OCI-LY7 (cell line): ENCODE data around the gene AHSG. TPM values are rescaled to one million over a fixed set of nuclear protein-coding genes. Genes with fewer than 3 reads are reported as not detected.

Experiments used
- BruUV-seq: library from RNA; stranded (reverse); fragments of 400-500 nt; replicated peaks from 2 replicates; lab custom pipeline; 2021; lab: Mats Ljungman, UMichigan
- CTCF ChIA-PET: fragments of 300-600 bp; sonication (Branson Sonifier 250); formaldehyde crosslinking; loops from one replicate; lab custom pipeline; 2022; ENCODE audit warnings: antibody characterized with exemption; ENCODE audit not compliant: unreplicated experiment; lab: Charles Lee
- POLR2A ChIA-PET: fragments of 300-600 bp; sonication (Branson Sonifier 250); formaldehyde crosslinking; loops from one replicate; lab custom pipeline; 2022; ENCODE audit warnings: antibody characterized with exemption; lab: Charles Lee
- DNase-seq: peaks from one replicate; pipeline ENCODE4 v3.0.0-alpha.2; 2015; ENCODE audit warnings: low spot score
- H2AFZ ChIP-seq: fragments of 200-600 bp; sonication (generic), shearing (Covaris generic); 2 replicates; pipeline ENCODE4 v1.6.1; 2014; ENCODE audit warnings: mild to moderate bottlenecking, antibody characterized with exemption, low read length, moderate library complexity
- H3K27ac ChIP-seq: fragments of 200-600 bp; sonication (generic); 2 replicates; pipeline ENCODE4 v1.5.1; 2014; ENCODE audit warnings: mixed run types, low read depth, mild to moderate bottlenecking, moderate library complexity, low read length, inconsistent platforms; ENCODE audit not compliant: poor library complexity, severe bottlenecking
- H3K36me3 ChIP-seq: fragments of 200-600 bp; sonication (generic); 2 replicates; pipeline ENCODE4 v1.6.1; 2014; ENCODE audit warnings: mild to moderate bottlenecking, antibody characterized with exemption, low read length, moderate library complexity, mixed read lengths; ENCODE audit not compliant: insufficient read depth
- H3K4me1 ChIP-seq: fragments of 200-600 bp; sonication (generic); 2 replicates; pipeline ENCODE4 v1.5.1; 2014; ENCODE audit warnings: mild to moderate bottlenecking, low read length; ENCODE audit not compliant: insufficient read depth, poor library complexity, severe bottlenecking
- H3K4me2 ChIP-seq: fragments of 200-600 bp; sonication (generic); 2 replicates; pipeline ENCODE4 v1.6.1; 2014; ENCODE audit warnings: mild to moderate bottlenecking, low read length
- H3K4me3 ChIP-seq: fragments of 200-600 bp; sonication (generic); 2 replicates; pipeline ENCODE4 v1.5.1; 2014; ENCODE audit warnings: mild to moderate bottlenecking, low read depth, low read length; ENCODE audit not compliant: poor library complexity, severe bottlenecking
- H3K79me2 ChIP-seq: fragments of 200-600 bp; sonication (generic); 2 replicates; pipeline ENCODE4 v1.6.1; 2016; ENCODE audit warnings: low read depth, mild to moderate bottlenecking, low read length, moderate library complexity, mixed read lengths; ENCODE audit not compliant: insufficient read depth
- H3K9me2 ChIP-seq: fragments of 200-600 bp; sonication (generic); 2 replicates; pipeline ENCODE4 v1.6.1; 2016; ENCODE audit warnings: mild to moderate bottlenecking, low read length, mixed read lengths; ENCODE audit not compliant: insufficient read depth
- H3K9me3 ChIP-seq: fragments of 200-600 bp; sonication (generic); 2 replicates; pipeline ENCODE4 v1.6.1; 2014; ENCODE audit warnings: mild to moderate bottlenecking, mixed run types, low read length, mixed read lengths
- H4K20me1 ChIP-seq: fragments of 200-600 bp; sonication (generic); 2 replicates; pipeline ENCODE4 v1.6.1; 2014; ENCODE audit warnings: mild to moderate bottlenecking, antibody characterized with exemption, low read length, moderate library complexity, mixed read lengths; ENCODE audit not compliant: insufficient read depth
- CTCF ChIP-seq: fragments of 200-600 bp; sonication (generic); conservative IDR thresholded peaks from 2 replicates; pipeline ENCODE4 v1.5.1; 2014; ENCODE audit warnings: mild to moderate bottlenecking, antibody characterized with exemption, low read length, moderate library complexity, mixed read lengths
- EZH2phosphoT487 ChIP-seq: fragments of 200-600 bp; sonication (generic); IDR thresholded peaks from 2 replicates; pipeline ENCODE4 v1.6.1; 2018; ENCODE audit warnings: low read depth, borderline replicate concordance, mild to moderate bottlenecking, mixed run types, antibody characterized with exemption, low read length, moderate library complexity, mixed read lengths
- intact Hi-C: fragments of 100-400 bp; cut with micrococcal nuclease; formaldehyde crosslinking; loops from one replicate; pipeline ENCODE4 v1.10.0; 2022; ENCODE audit not compliant: unreplicated experiment
- total RNA-seq, 2 experiments: library from RNA; depleted of rRNA in 1 of 2; stranded (reverse); fragments of >200 nt in 1 of 2; shearing (Covaris generic) in 1 of 2; gene quantifications; 2 replicates each; pipeline ENCODE4 v1.2.3, GENCODE V29; 2014 to 2022

Gene AHSG
- total RNA-seq, 2 experiments from 2014 or later = not detected

DNA sequence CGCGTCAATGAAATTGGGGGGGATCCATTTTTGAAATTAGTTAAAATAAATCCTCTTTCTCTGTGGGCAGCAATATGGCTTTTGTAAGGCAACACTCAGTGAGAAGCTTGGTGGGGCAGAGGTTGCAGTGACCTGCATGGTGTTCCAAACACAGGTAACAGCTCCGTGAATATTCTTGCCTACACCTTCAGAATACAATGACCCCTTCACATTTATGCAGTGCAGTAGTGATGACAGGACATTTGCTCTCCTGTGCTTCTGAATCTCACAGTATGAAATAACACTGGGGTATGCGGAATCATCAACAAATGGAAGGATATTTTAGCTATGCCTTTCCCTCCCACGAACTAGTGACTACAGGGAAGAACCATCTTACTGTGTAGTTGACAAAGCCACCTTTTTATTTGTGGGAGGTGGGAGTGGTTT, 6.9 kb downstream of the AHSG start:
- no TSS peak for BruUV-seq
- Histone ChIP-seq H2AFZ (no peak overlapping the region), H3K9me3 (no peaks in the 10 kb centered on the region), H3K36me3 (no peaks in the 10 kb centered on the region), H3K4me2 (no peak overlapping the region), H3K79me2 (no peaks in the 10 kb centered on the region), H3K4me3 (no peak overlapping the region), H3K9me2 (no peaks in the 10 kb centered on the region), H4K20me1 (no peaks in the 10 kb centered on the region), H3K4me1 (peaks cover 9% of the 10 kb centered on the region), H3K27ac (no peak overlapping the region)
- POLR2A ChIA-PET = interaction anchor here (0.6 to 0.8 kb wide), 2 partner anchors 31 to 42 kb away, joined by 3 to 4 read pairs; no protein-coding TSS in a partner anchor
- intact Hi-C loops = loop anchor here (5.0 kb wide), 2 partner anchors 138 to 548 kb away; no protein-coding TSS in a partner anchor
- TF ChIP-seq EZH2phosphoT487 (no peak), CTCF (no peak)
- DNase-seq = no peak
- CTCF ChIA-PET = no interaction called here

GRCh38 chr3:186620213-186621092, 7.6 kb downstream of the AHSG start:
- no peaks in the 10 kb centered on the region for H3K36me3 ChIP-seq
- H3K9me3 ChIP-seq = no peaks in the 10 kb centered on the region
- H3K9me2 ChIP-seq = no peaks in the 10 kb centered on the region
- no peaks in the 10 kb centered on the region for H4K20me1 ChIP-seq
- no peak overlapping the region for H3K27ac ChIP-seq
- DNase-seq = no peak
- CTCF ChIA-PET = no interaction called here
- H3K4me2 ChIP-seq = no peak overlapping the region
- no peaks in the 10 kb centered on the region for H3K79me2 ChIP-seq
- peaks cover 6% of the 10 kb centered on the region for H3K4me1 ChIP-seq
- BruUV-seq = no TSS peak
- TF ChIP-seq EZH2phosphoT487 = no peak
- TF ChIP-seq CTCF = no peak
- intact Hi-C loops = no loop called here
- no peak overlapping the region for H3K4me3 ChIP-seq
- no peak overlapping the region for H2AFZ ChIP-seq
- POLR2A ChIA-PET = interaction anchor here (0.6 to 0.8 kb wide), 3 partner anchors 31 to 221 kb away, joined by 3 to 7 read pairs (median 4); no protein-coding TSS in a partner anchor
